Skin of body (tissue), 2 donors: ENCODE measurements around the gene CPM. TPM values are rescaled to one million over a fixed set of nuclear protein-coding genes. Genes with fewer than 3 reads are reported as not detected.
"Not testable (repeated sequence)": the region's sequence is repeated elsewhere in the genome, so short reads cannot be mapped to it uniquely, and the experiment has no call there.

Experiments used
- DNase-seq: peaks from one replicate; lab custom pipeline; 2025; lab: John Stamatoyannopoulos, UW
- total RNA-seq: library from RNA; depleted of rRNA; stranded (reverse); fragments of >200 nt; gene quantifications from one replicate; pipeline ENCODE4 v1.2.3, GENCODE V29; 2014

CPM gene
- total RNA-seq, 1 donor from 2014 or later: 20.5 TPM

- no peak for DNase-seq
Observed at GRCh38 chr12:68854078-68854468, 78.9 kb downstream of the CPM start.

GRCh38 chr12:68853396-68854077 is 79.4 kb downstream of the CPM start:
- DNase-seq: no peak

- no peak for DNase-seq
Observed at GRCh38 chr12:68851592-68852306, 81.2 kb downstream of the CPM start.

GRCh38 chr12:68850390-68850789 is 82.6 kb downstream of the CPM start:
- DNase-seq: no peak

GRCh38 chr12:68846811-68847210 is 86.2 kb downstream of the CPM start:
- no peak for DNase-seq

GRCh38 chr12:68844788-68845695 is 87.9 kb downstream of the CPM start:
- no peak for DNase-seq

- DNase-seq: no peak
Observed at GRCh38 chr12:68844318-68844745, 88.6 kb downstream of the CPM start.

- DNase-seq: no peak
Observed at GRCh38 chr12:68842784-68843567, 90.0 kb downstream of the CPM start.

GRCh38 chr12:68842123-68842522 is 90.8 kb downstream of the CPM start:
- no peak for DNase-seq

- no peak for DNase-seq
Observed at GRCh38 chr12:68841717-68842116, 91.3 kb downstream of the CPM start.

- DNase-seq: not testable (repeated sequence)
Observed at GRCh38 chr12:68841175-68841574, 91.8 kb downstream of the CPM start.

GRCh38 chr12:68839183-68840147 is 93.5 kb downstream of the CPM start:
- no peak for DNase-seq

GRCh38 chr12:68838046-68838886 is 94.7 kb downstream of the CPM start:
- no peak for DNase-seq

- DNase-seq: no peak
Observed at GRCh38 chr12:68837215-68837614, 95.8 kb downstream of the CPM start.

- no peak for DNase-seq
Observed at GRCh38 chr12:68835333-68835908, 97.5 kb downstream of the CPM start.

GRCh38 chr12:68833508-68833907 is 99.5 kb downstream of the CPM start:
- DNase-seq: no peak

GRCh38 chr12:68832504-68832867 is 100.5 kb downstream of the CPM start:
- no peak for DNase-seq

GRCh38 chr12:68831751-68832503 is 101.0 kb downstream of the CPM start:
- DNase-seq: no peak
